Measurements from ENCODE around the gene ELL2.

Gene ELL2

GRCh38 chr5:95962785-95963184 is 1.1 kb upstream of the ELL2 start:
- no peak overlapping the region for H3K4me2 ChIP-seq (ENCODE audit: insufficient read depth, low read length, poor library complexity, severe bottlenecking)
- H2BK12ac ChIP-seq (ENCODE audit: low read length), result no peak overlapping the region
- no peak overlapping the region for H2BK15ac ChIP-seq (ENCODE audit: low read length)
- H3K4ac ChIP-seq (ENCODE audit: low read length), result no peak overlapping the region
- no peak overlapping the region for H2BK120ac ChIP-seq (ENCODE audit: low read depth, low read length)
- H2AFZ ChIP-seq (ENCODE audit: low read length), result peak overlapping the region; percentile 96
- no peak overlapping the region for H3K14ac ChIP-seq (ENCODE audit: low read length)
- no peak overlapping the region for H2AK5ac ChIP-seq (ENCODE audit: low read depth, low read length)
- peaks cover 12 to 21% of the 10 kb centered on the region in 2 donors for H3K4me1 ChIP-seq (ENCODE audit: control insufficient read depth in 2 of 2, insufficient read depth in 1 of 2, low read depth in 1 of 2, low read length in 2 of 2)
- no peaks in the 10 kb centered on the region for H3K36me3 ChIP-seq (replicated peaks in 1 of 2; ENCODE audit: control insufficient read depth in 2 of 2, insufficient read depth in 2 of 2, low read length in 2 of 2)
- no peaks in the 10 kb centered on the region for H3K9me3 ChIP-seq (replicated peaks in 1 of 2; ENCODE audit: control insufficient read depth in 2 of 2, insufficient read depth in 1 of 2, low read depth in 1 of 2, low read length in 2 of 2)
- no peak overlapping the region for H3K18ac ChIP-seq (ENCODE audit: low read length)
- H2BK5ac ChIP-seq (ENCODE audit: low read length), result no peak overlapping the region
- WGBS, 2 donors (ENCODE audit: extremely low coverage in 2 of 2, insufficient read length in 2 of 2, insufficient replicate concordance in 1 of 2), result no CpG with 5 or more reads among the region's 6 CpGs
- peaks cover 10% of the 10 kb centered on the region for H3K79me1 ChIP-seq (ENCODE audit: low read depth, low read length)
- no peak overlapping the region for H3K9ac ChIP-seq (ENCODE audit: low read depth, low read length, poor library complexity)
- H3K27me3 ChIP-seq (ENCODE audit: control insufficient read depth in 3 of 3, insufficient read depth in 3 of 3, low read depth in 1 of 3, low read length in 3 of 3), result peaks cover 0 to 6% (median 0%) of the 10 kb centered on the region in 3 experiments
- no peak overlapping the region for H3K23ac ChIP-seq (ENCODE audit: low read depth, low read length, poor library complexity)
- no peak overlapping the region for H3K27ac ChIP-seq (replicated peaks; ENCODE audit: low read length)
- no peak overlapping the region for H4K91ac ChIP-seq (ENCODE audit: low read depth, low read length, poor library complexity)
- H3K4me3 ChIP-seq (ENCODE audit: low read length in 2 of 2), result no peak overlapping the region
- no peak for DNase-seq (ENCODE audit: low spot score)
- H4K8ac ChIP-seq (ENCODE audit: low read depth, low read length), result no peak overlapping the region

- H3K14ac ChIP-seq (ENCODE audit: low read length), result no peak overlapping the region
- no peak overlapping the region for H3K23ac ChIP-seq (ENCODE audit: low read depth, low read length, poor library complexity)
- peak overlapping the region; percentile 38 for H3K4me2 ChIP-seq (ENCODE audit: insufficient read depth, low read length, poor library complexity, severe bottlenecking)
- H3K27me3 ChIP-seq (ENCODE audit: control insufficient read depth in 3 of 3, insufficient read depth in 3 of 3, low read depth in 1 of 3, low read length in 3 of 3), result peaks cover 0 to 6% (median 0%) of the 10 kb centered on the region in 3 experiments
- peak overlapping the region; percentile 96 for H2AFZ ChIP-seq (ENCODE audit: low read length)
- H2AK5ac ChIP-seq (ENCODE audit: low read depth, low read length), result no peak overlapping the region
- no peak overlapping the region for H3K4ac ChIP-seq (ENCODE audit: low read length)
- H3K9me3 ChIP-seq (replicated peaks in 1 of 2; ENCODE audit: control insufficient read depth in 2 of 2, insufficient read depth in 1 of 2, low read depth in 1 of 2, low read length in 2 of 2), result no peaks in the 10 kb centered on the region
- H4K91ac ChIP-seq (ENCODE audit: low read depth, low read length, poor library complexity), result no peak overlapping the region
- H3K4me1 ChIP-seq (ENCODE audit: control insufficient read depth in 2 of 2, insufficient read depth in 1 of 2, low read depth in 1 of 2, low read length in 2 of 2), result peaks cover 12 to 21% of the 10 kb centered on the region in 2 donors
- H3K79me1 ChIP-seq (ENCODE audit: low read depth, low read length), result peaks cover 10% of the 10 kb centered on the region
- no peak overlapping the region for H4K8ac ChIP-seq (ENCODE audit: low read depth, low read length)
- H3K36me3 ChIP-seq (replicated peaks in 1 of 2; ENCODE audit: control insufficient read depth in 2 of 2, insufficient read depth in 2 of 2, low read length in 2 of 2), result no peaks in the 10 kb centered on the region
- no CpG with 5 or more reads among the region's 8 CpGs for WGBS, 2 donors (ENCODE audit: extremely low coverage in 2 of 2, insufficient read length in 2 of 2, insufficient replicate concordance in 1 of 2)
- no peak overlapping the region for H2BK12ac ChIP-seq (ENCODE audit: low read length)
- DNase-seq (ENCODE audit: low spot score), result no peak
- no peak overlapping the region for H3K18ac ChIP-seq (ENCODE audit: low read length)
- no peak overlapping the region for H2BK15ac ChIP-seq (ENCODE audit: low read length)
- H3K27ac ChIP-seq (replicated peaks; ENCODE audit: low read length), result peak overlapping the region; percentile 36
- no peak overlapping the region for H2BK5ac ChIP-seq (ENCODE audit: low read length)
- no peak overlapping the region for H3K9ac ChIP-seq (ENCODE audit: low read depth, low read length, poor library complexity)
- no peak overlapping the region for H2BK120ac ChIP-seq (ENCODE audit: low read depth, low read length)
- H3K4me3 ChIP-seq (ENCODE audit: low read length in 2 of 2), result peak overlapping the region; percentile 75
Observed at GRCh38 chr5:95962475-95962773, 773 bp upstream of the ELL2 start.

GRCh38 chr5:95960667-95961616 is 709 bp downstream of the ELL2 start:
- peak; percentile 69 for DNase-seq (ENCODE audit: low spot score)
- H2BK15ac ChIP-seq (ENCODE audit: low read length), result peak overlapping the region; percentile 68
- no CpG with 5 or more reads among the region's 90 CpGs for WGBS, 2 donors (ENCODE audit: extremely low coverage in 2 of 2, insufficient read length in 2 of 2, insufficient replicate concordance in 1 of 2)
- peak overlapping the region; percentile 93 for H3K9ac ChIP-seq (ENCODE audit: low read depth, low read length, poor library complexity)
- no peak overlapping the region for H2BK12ac ChIP-seq (ENCODE audit: low read length)
- peak overlapping the region; percentile 75 to 92 for H3K4me3 ChIP-seq (ENCODE audit: low read length in 2 of 2)
- peak overlapping the region; percentile 10 for H3K27ac ChIP-seq (replicated peaks; ENCODE audit: low read length)
- peak overlapping the region; percentile 66 for H2BK120ac ChIP-seq (ENCODE audit: low read depth, low read length)
- H3K36me3 ChIP-seq (replicated peaks in 1 of 2; ENCODE audit: control insufficient read depth in 2 of 2, insufficient read depth in 2 of 2, low read length in 2 of 2), result no peaks in the 10 kb centered on the region
- peak overlapping the region; percentile 85 for H3K4ac ChIP-seq (ENCODE audit: low read length)
- H3K4me2 ChIP-seq (ENCODE audit: insufficient read depth, low read length, poor library complexity, severe bottlenecking), result peak overlapping the region; percentile 84
- H2AFZ ChIP-seq (ENCODE audit: low read length), result peak overlapping the region; percentile 96
- peak overlapping the region; percentile 23 for H4K8ac ChIP-seq (ENCODE audit: low read depth, low read length)
- peak overlapping the region; percentile 78 for H3K14ac ChIP-seq (ENCODE audit: low read length)
- H3K18ac ChIP-seq (ENCODE audit: low read length), result peak overlapping the region; percentile 97
- no peak overlapping the region for H4K91ac ChIP-seq (ENCODE audit: low read depth, low read length, poor library complexity)
- peak overlapping the region; percentile 47 for H2AK5ac ChIP-seq (ENCODE audit: low read depth, low read length)
- H3K9me3 ChIP-seq (replicated peaks in 1 of 2; ENCODE audit: control insufficient read depth in 2 of 2, insufficient read depth in 1 of 2, low read depth in 1 of 2, low read length in 2 of 2), result no peaks in the 10 kb centered on the region
- H3K27me3 ChIP-seq (ENCODE audit: control insufficient read depth in 3 of 3, insufficient read depth in 3 of 3, low read depth in 1 of 3, low read length in 3 of 3), result peaks cover 0 to 6% (median 0%) of the 10 kb centered on the region in 3 experiments
- peak overlapping the region; percentile 82 for H3K23ac ChIP-seq (ENCODE audit: low read depth, low read length, poor library complexity)
- H3K79me1 ChIP-seq (ENCODE audit: low read depth, low read length), result peaks cover 10% of the 10 kb centered on the region
- peaks cover 22 to 23% of the 10 kb centered on the region in 2 donors for H3K4me1 ChIP-seq (ENCODE audit: control insufficient read depth in 2 of 2, insufficient read depth in 1 of 2, low read depth in 1 of 2, low read length in 2 of 2)
- no peak overlapping the region for H2BK5ac ChIP-seq (ENCODE audit: low read length)

GRCh38 chr5:95959888-95960666 is 1.6 kb downstream of the ELL2 start:
- DNase-seq (ENCODE audit: low spot score), result no peak
- Histone ChIP-seq H2BK120ac (ENCODE audit: low read depth, low read length) (no peak overlapping the region), H3K4me3 (ENCODE audit: low read length in 2 of 2) (peak overlapping the region; percentile 75 to 92), H2BK5ac (ENCODE audit: low read length) (no peak overlapping the region), H3K4me1 (ENCODE audit: control insufficient read depth in 2 of 2, insufficient read depth in 1 of 2, low read depth in 1 of 2, low read length in 2 of 2) (peaks cover 22 to 23% of the 10 kb centered on the region in 2 donors), H2BK15ac (ENCODE audit: low read length) (peak overlapping the region; percentile 38), H3K4me2 (ENCODE audit: insufficient read depth, low read length, poor library complexity, severe bottlenecking) (peak overlapping the region; percentile 84), H2AK5ac (ENCODE audit: low read depth, low read length) (peak overlapping the region; percentile 47), H3K36me3 (replicated peaks in 1 of 2; ENCODE audit: control insufficient read depth in 2 of 2, insufficient read depth in 2 of 2, low read length in 2 of 2) (no peaks in the 10 kb centered on the region), H3K27ac (replicated peaks; ENCODE audit: low read length) (no peak overlapping the region), H3K79me1 (ENCODE audit: low read depth, low read length) (peaks cover 10% of the 10 kb centered on the region), H4K8ac (ENCODE audit: low read depth, low read length) (no peak overlapping the region), H3K9ac (ENCODE audit: low read depth, low read length, poor library complexity) (peak overlapping the region; percentile 93), H3K18ac (ENCODE audit: low read length) (peak overlapping the region; percentile 97), H4K91ac (ENCODE audit: low read depth, low read length, poor library complexity) (no peak overlapping the region), H2AFZ (ENCODE audit: low read length) (peak overlapping the region; percentile 96), H3K4ac (ENCODE audit: low read length) (no peak overlapping the region), H3K23ac (ENCODE audit: low read depth, low read length, poor library complexity) (peak overlapping the region; percentile 75), H3K27me3 (ENCODE audit: control insufficient read depth in 3 of 3, insufficient read depth in 3 of 3, low read depth in 1 of 3, low read length in 3 of 3) (peaks cover 0 to 6% (median 0%) of the 10 kb centered on the region in 3 experiments), H3K9me3 (replicated peaks in 1 of 2; ENCODE audit: control insufficient read depth in 2 of 2, insufficient read depth in 1 of 2, low read depth in 1 of 2, low read length in 2 of 2) (no peaks in the 10 kb centered on the region), H2BK12ac (ENCODE audit: low read length) (no peak overlapping the region), H3K14ac (ENCODE audit: low read length) (no peak overlapping the region)
- no CpG with 5 or more reads among the region's 26 CpGs for WGBS, 2 donors (ENCODE audit: extremely low coverage in 2 of 2, insufficient read length in 2 of 2, insufficient replicate concordance in 1 of 2)
